SK-N-MC (cell line): ENCODE results near the gene COL5A3.

ENCODE experiments used
- EZH2 ChIP-seq: fragments of 200-600 bp; sonication (generic); IDR thresholded peaks from one replicate; pipeline ENCODE4 v1.6.1; 2017; ENCODE audit warnings: antibody characterized with exemption
- FOXP2 ChIP-seq: optimal IDR thresholded peaks from 2 replicates; pipeline ENCODE3; 2011; ENCODE audit warnings: mild to moderate bottlenecking, moderate library complexity; ENCODE audit not compliant: insufficient read depth; ENCODE audit errors: extremely low read length, control extremely low read depth
- POLR2AphosphoS5 ChIP-seq: IDR thresholded peaks from 2 replicates; pipeline ENCODE4 v1.6.1; 2012; ENCODE audit warnings: mild to moderate bottlenecking, low read depth, low read length, borderline replicate concordance

DNA sequence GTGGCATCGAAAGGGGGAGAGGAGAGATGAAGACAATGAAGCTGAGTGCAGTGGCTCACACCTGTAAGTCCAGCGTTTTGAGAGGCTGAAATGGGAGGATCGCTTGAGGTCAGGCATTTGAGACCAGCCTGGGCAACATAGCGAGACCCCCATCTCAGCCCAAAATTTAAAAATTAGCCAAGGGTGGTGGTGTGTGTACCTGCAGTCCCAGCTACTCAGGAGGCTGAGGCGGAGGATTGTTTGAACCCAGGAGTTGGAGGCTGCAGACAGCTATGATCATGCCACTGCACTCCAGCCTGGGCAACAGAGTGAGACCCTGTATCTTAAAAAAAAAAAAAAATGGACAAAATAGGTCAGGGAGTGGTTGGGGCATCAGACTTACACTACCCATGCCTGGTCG, 10.5 kb upstream of the COL5A3 start:
- no peak for TF ChIP-seq EZH2
- no peak for TF ChIP-seq POLR2AphosphoS5
- TF ChIP-seq FOXP2, result no peak
